Esophagus muscularis mucosa (tissue), 4 donors: ENCODE measurements around the gene YKT6.

Source experiments
- CTCF ChIP-seq, 3 experiments: fragments of 200-600 bp in 2 of 3; fragments of 450-650 bp in 1 of 3; sonication (generic) in 2 of 3; IDR thresholded peaks; one replicate each; pipeline ENCODE4 v1.5.1; 2017 to 2019; ENCODE audit warnings: antibody characterized with exemption in 3 of 3, mild to moderate bottlenecking in 2 of 3, moderate library complexity in 1 of 3
- EP300 ChIP-seq: sonication (generic); formaldehyde crosslinking; IDR thresholded peaks from one replicate; pipeline ENCODE4 v1.6.1; 2017; ENCODE audit warnings: antibody characterized with exemption
- POLR2A ChIP-seq: fragments of 450-650 bp; IDR thresholded peaks from one replicate; pipeline ENCODE4 v1.6.1; 2017; ENCODE audit warnings: antibody characterized with exemption, moderate library complexity, mild to moderate bottlenecking, low read depth

DNA sequence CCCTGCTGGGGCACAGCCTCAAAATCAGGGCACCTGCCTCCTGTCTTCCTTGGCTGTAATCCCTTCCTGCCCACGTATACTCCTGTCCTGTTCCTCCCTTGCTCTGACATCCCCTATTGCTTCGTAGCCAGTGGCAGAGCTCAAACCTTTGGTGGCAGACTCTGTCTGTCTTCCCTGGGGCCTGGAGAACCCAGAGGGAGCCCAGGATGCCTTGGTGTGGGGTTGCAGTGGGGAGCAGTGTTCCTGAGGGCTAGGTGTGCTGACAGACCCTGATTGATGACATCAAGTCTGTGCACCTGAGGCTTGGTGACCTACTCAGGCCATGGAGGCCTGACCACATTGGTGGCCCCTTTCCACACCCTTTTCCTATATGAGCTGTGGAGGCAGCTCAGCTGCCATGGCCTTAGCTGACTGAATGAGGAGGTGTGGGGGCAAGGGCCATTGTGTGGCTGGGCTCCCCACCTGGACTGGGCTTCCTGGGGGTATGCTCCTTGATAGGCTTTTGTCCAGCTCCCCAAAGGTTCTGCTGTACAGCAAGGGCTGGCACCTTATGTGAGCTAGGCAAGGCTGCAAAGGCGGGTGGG lies 6.1 kb upstream of the YKT6 start:
- TF ChIP-seq POLR2A (no peak), EP300 (no peak), CTCF (IDR thresholded peaks at IDR 0.05) (no peak)
